Transverse colon (tissue), 4 donors: ENCODE data around the gene RFTN1.

Experiments used
- EP300 ChIP-seq: sonication (generic); formaldehyde crosslinking; IDR thresholded peaks from one replicate; pipeline ENCODE4 v1.6.1; 2017; ENCODE audit warnings: antibody characterized with exemption, low read depth
- POLR2A ChIP-seq: fragments of 450-650 bp; IDR thresholded peaks from one replicate; pipeline ENCODE4 v1.6.1; 2016; ENCODE audit warnings: antibody characterized with exemption, mild to moderate bottlenecking, moderate library complexity
- POLR2AphosphoS5 ChIP-seq, 3 donors: sonication (generic); formaldehyde crosslinking; IDR thresholded peaks; one replicate each; pipeline ENCODE4 v1.6.1; 2016; ENCODE audit warnings: antibody characterized with exemption in 3 of 3
- TF ChIP-seq, protein P1 (sequence below), 5 experiments: fragments of 200-600 bp in 3 of 5; fragments of 450-650 bp in 2 of 5; sonication (generic) in 3 of 5; IDR thresholded peaks; 1 replicate in 2 of 5; 2 replicates in 3 of 5; pipeline ENCODE4 v1.5.1; 2016 to 2017; ENCODE audit warnings: antibody characterized with exemption in 5 of 5, inconsistent platforms in 3 of 5, mild to moderate bottlenecking in 2 of 5, moderate library complexity in 1 of 5

- TF ChIP-seq, protein P1, sequence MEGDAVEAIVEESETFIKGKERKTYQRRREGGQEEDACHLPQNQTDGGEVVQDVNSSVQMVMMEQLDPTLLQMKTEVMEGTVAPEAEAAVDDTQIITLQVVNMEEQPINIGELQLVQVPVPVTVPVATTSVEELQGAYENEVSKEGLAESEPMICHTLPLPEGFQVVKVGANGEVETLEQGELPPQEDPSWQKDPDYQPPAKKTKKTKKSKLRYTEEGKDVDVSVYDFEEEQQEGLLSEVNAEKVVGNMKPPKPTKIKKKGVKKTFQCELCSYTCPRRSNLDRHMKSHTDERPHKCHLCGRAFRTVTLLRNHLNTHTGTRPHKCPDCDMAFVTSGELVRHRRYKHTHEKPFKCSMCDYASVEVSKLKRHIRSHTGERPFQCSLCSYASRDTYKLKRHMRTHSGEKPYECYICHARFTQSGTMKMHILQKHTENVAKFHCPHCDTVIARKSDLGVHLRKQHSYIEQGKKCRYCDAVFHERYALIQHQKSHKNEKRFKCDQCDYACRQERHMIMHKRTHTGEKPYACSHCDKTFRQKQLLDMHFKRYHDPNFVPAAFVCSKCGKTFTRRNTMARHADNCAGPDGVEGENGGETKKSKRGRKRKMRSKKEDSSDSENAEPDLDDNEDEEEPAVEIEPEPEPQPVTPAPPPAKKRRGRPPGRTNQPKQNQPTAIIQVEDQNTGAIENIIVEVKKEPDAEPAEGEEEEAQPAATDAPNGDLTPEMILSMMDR (IDR thresholded peaks at IDR 0.05) = no peak
- TF ChIP-seq POLR2AphosphoS5 (IDR thresholded peaks at IDR 0.05) (no peak), POLR2A (no peak), EP300 (no peak)
Measured at GRCh38 chr3:16336825-16337224, 176.7 kb downstream of the RFTN1 start.
